ENCODE measurements around the gene MATN4. TPM values are rescaled to one million over a fixed set of nuclear protein-coding genes. Genes with fewer than 3 reads are reported as not detected.

MATN4 gene
- total and polyA plus RNA-seq, 2 of the 13 experiments (the other 11 are each of a cell fraction or from before 2014, with no cell fraction given), result not detected

GRCh38 chr20:45341939-45342854 is 34.1 kb upstream of the MATN4 start (continued):
- no peak for TF ChIP-seq IRX3 (CRISPR knock-in tag; IDR thresholded peaks at IDR 0.05; ENCODE audit: borderline replicate concordance, low read depth)
- peak; percentile 87 for TF ChIP-seq ZNF292 (CRISPR knock-in tag; IDR thresholded peaks at IDR 0.05; ENCODE audit: borderline replicate concordance, low read depth)
- no peak for TF ChIP-seq ZSCAN22 (CRISPR knock-in tag; IDR thresholded peaks at IDR 0.05)
- TF ChIP-seq TFAP4 (IDR thresholded peaks at IDR 0.05; ENCODE audit: borderline replicate concordance, low read depth), result peak; percentile 95
- 0 out of 2 replicates have a peak, but pooled peaks have one; percentile 31 for TF ChIP-seq ZNF670 (CRISPR knock-in tag; IDR thresholded peaks at IDR 0.05; ENCODE audit: borderline replicate concordance)
- 0 out of 2 replicates have a peak, but pooled peaks have one; percentile 7 for TF ChIP-seq NFYC (CRISPR knock-in tag; IDR thresholded peaks at IDR 0.05)
- TF ChIP-seq SAFB2 (CRISPR knock-in tag; IDR thresholded peaks at IDR 0.05; ENCODE audit: borderline replicate concordance, low read depth), result no peak; the same call in 1 of the 2 replicates
- no peak for TF ChIP-seq ZBTB33 (CRISPR knock-in tag; IDR thresholded peaks at IDR 0.05)
- TF ChIP-seq ZNF792 (CRISPR knock-in tag; IDR thresholded peaks at IDR 0.05), result peak; percentile 49; the same call in 1 of the 2 replicates
- TF ChIP-seq PHF20 (CRISPR knock-in tag; IDR thresholded peaks at IDR 0.05), result no peak
- TF ChIP-seq ARID5B (CRISPR knock-in tag; IDR thresholded peaks at IDR 0.05), result peak; percentile 61
- peak; percentile 87 for TF ChIP-seq TFE3 (CRISPR knock-in tag; IDR thresholded peaks at IDR 0.05)
